B cell (primary cell): ENCODE measurements around the gene SCFD2. TPM values are rescaled to one million over a fixed set of nuclear protein-coding genes. Genes with fewer than 3 reads are reported as not detected.

Experiments
- ATAC-seq: fragments of 200-7000 bp; cut with Tn5 transposase; one replicate; pipeline ENCODE4 v1.10.0; 2021; ENCODE audit warnings: low read depth, mild to moderate bottlenecking, moderate number of reproducible peaks, moderate library complexity
- CTCF ChIA-PET: fragments of 350-600 bp; sonication (Branson Sonifier 250); formaldehyde crosslinking; loops from one replicate; lab custom pipeline; 2021; ENCODE audit warnings: antibody characterized with exemption, inconsistent platforms; lab: Charles Lee
- POLR2A ChIA-PET: fragments of 350-600 bp; sonication (Branson Sonifier 250); formaldehyde crosslinking; loops from one replicate; lab custom pipeline; 2021; ENCODE audit warnings: antibody characterized with exemption; lab: Charles Lee
- DNase-seq: peaks from one replicate; pipeline ENCODE4 v3.0.0; 2013
- H2AFZ ChIP-seq: 2 replicates; pipeline ENCODE4 v1.6.1; 2012; ENCODE audit warnings: mild to moderate bottlenecking, low read depth, low read length; ENCODE audit not compliant: insufficient read depth, poor library complexity, severe bottlenecking
- H3K27ac ChIP-seq, 2 donors: 1 replicate in 1 of 2; 2 replicates in 1 of 2; pipeline ENCODE4 v1.5.1; 2012 to 2013; ENCODE audit warnings: low read length in 2 of 2, mild to moderate bottlenecking in 2 of 2, moderate library complexity in 1 of 2
- H3K27me3 ChIP-seq, 4 experiments: fragments of 200-600 bp in 1 of 4; sonication (generic) in 1 of 4; replicated peaks in 1 of 4; 1 replicate in 2 of 4; 2 replicates in 2 of 4; pipeline versions ENCODE4 v1.6.1 to v1.7.0; 2013 to 2016; ENCODE audit warnings: low read length in 3 of 4, mild to moderate bottlenecking in 2 of 4, mixed read lengths in 1 of 4, moderate library complexity in 1 of 4; ENCODE audit not compliant: insufficient read depth in 4 of 4, control insufficient read depth in 3 of 4; ENCODE audit errors: control extremely low read depth in 1 of 4
- H3K36me3 ChIP-seq, 2 experiments: replicated peaks in 1 of 2; 1 replicate in 1 of 2; 2 replicates in 1 of 2; pipeline versions ENCODE4 v1.6.1 to v1.7.1; 2013; ENCODE audit warnings: low read length in 1 of 2; ENCODE audit not compliant: insufficient read depth in 2 of 2, control insufficient read depth in 1 of 2; ENCODE audit errors: control extremely low read depth in 1 of 2, extremely low read depth in 1 of 2
- H3K4me1 ChIP-seq, 2 donors: fragments of 200-600 bp in 1 of 2; sonication (generic) in 1 of 2; 1 replicate in 1 of 2; 2 replicates in 1 of 2; pipeline versions ENCODE4 v1.5.1 to v1.6.1; 2013 to 2017; ENCODE audit warnings: low read length in 2 of 2; ENCODE audit not compliant: control insufficient read depth in 2 of 2, insufficient read depth in 2 of 2
- H3K4me2 ChIP-seq: replicated peaks from 2 replicates; pipeline ENCODE3; 2012; ENCODE audit warnings: mild to moderate bottlenecking, low read depth, low read length; ENCODE audit not compliant: poor library complexity, severe bottlenecking
- H3K4me3 ChIP-seq, 5 experiments: fragments of 200-600 bp in 1 of 5; sonication (generic) in 1 of 5; 1 replicate in 3 of 5; 2 replicates in 2 of 5; pipeline versions ENCODE4 v1.5.1 to v1.7.0; 2011 to 2016; ENCODE audit warnings: low read length in 4 of 5, mild to moderate bottlenecking in 4 of 5, low read depth in 2 of 5, control low read depth in 1 of 5, moderate library complexity in 1 of 5; ENCODE audit not compliant: insufficient read depth in 1 of 5; ENCODE audit errors: control extremely low read depth in 1 of 5, extremely low read depth in 1 of 5
- H3K79me2 ChIP-seq: fragments of 200-600 bp; sonication (generic); one replicate; pipeline ENCODE4 v1.6.0; 2016; ENCODE audit warnings: low read length; ENCODE audit not compliant: control insufficient read depth, insufficient read depth
- H3K9ac ChIP-seq: fragments of 200-600 bp; sonication (generic); 2 replicates; pipeline ENCODE4 v1.6.1; 2017; ENCODE audit warnings: mild to moderate bottlenecking, low read length, moderate library complexity
- H3K9me3 ChIP-seq, 3 donors: one replicate each; pipeline versions ENCODE4 v1.6.1 to v1.7.1; 2013; ENCODE audit warnings: low read length in 2 of 3; ENCODE audit not compliant: control insufficient read depth in 2 of 3, insufficient read depth in 1 of 3; ENCODE audit errors: control extremely low read depth in 1 of 3
- H4K20me1 ChIP-seq: 2 replicates; pipeline ENCODE4 v1.6.0; 2012; ENCODE audit warnings: mild to moderate bottlenecking, low read length; ENCODE audit not compliant: insufficient read depth, control insufficient read depth, poor library complexity, severe bottlenecking
- H3K27ac Mint-ChIP-seq: one replicate; pipeline ENCODE4 v1.8.0; 2021; ENCODE audit warnings: mixed read lengths
- H3K27me3 Mint-ChIP-seq: one replicate; pipeline ENCODE4 v1.8.0; 2021; ENCODE audit warnings: mixed read lengths
- H3K4me1 Mint-ChIP-seq: one replicate; pipeline ENCODE4 v1.8.0; 2021; ENCODE audit warnings: mixed read lengths
- H3K4me3 Mint-ChIP-seq: one replicate; pipeline ENCODE4 v1.8.0; 2021; ENCODE audit warnings: mixed read lengths
- H3K9me3 Mint-ChIP-seq: one replicate; pipeline ENCODE4 v1.8.0; 2022; ENCODE audit warnings: mixed read lengths; ENCODE audit not compliant: insufficient read depth
- CTCF ChIP-seq: fragments of 200-600 bp; IDR thresholded peaks from one replicate; pipeline ENCODE4 v1.8.0; 2022; ENCODE audit warnings: antibody characterized with exemption, mild to moderate bottlenecking
- EZH2 ChIP-seq: IDR thresholded peaks from 2 replicates; pipeline ENCODE4 v1.6.1; 2012; ENCODE audit warnings: borderline replicate concordance, low read depth, mild to moderate bottlenecking, moderate library complexity, low read length; ENCODE audit not compliant: insufficient read depth, poor library complexity, severe bottlenecking
- WGBS: methylation state at CpG from one replicate; pipeline ENCODE4 v1.1.5; 2013; ENCODE audit warnings: missing lambda C conversion rate; ENCODE audit not compliant: insufficient coverage; 5-methylcytosine and 5-hydroxymethylcytosine counted together
- intact Hi-C: fragments of 100-400 bp; cut with micrococcal nuclease; formaldehyde crosslinking; loops from one replicate; pipeline ENCODE4 v1.10.0; 2022
- polyA plus RNA-seq: library from polyadenylated mRNA; depleted of rRNA; stranded (reverse); fragments of >200 nt; gene quantifications from 2 replicates; pipeline ENCODE4 v1.2.3, GENCODE V29; 2012
- total RNA-seq, 2 donors: library from RNA; stranded (reverse); fragments of 120-200 nt in 1 of 2; gene quantifications; 1 replicate in 1 of 2; 2 replicates in 1 of 2; pipeline versions ENCODE4 v1.2.3 to v1.2.4, GENCODE V29; 2013 to 2022

SCFD2 gene
- total and polyA plus RNA-seq, 2 donors (not counting 1 experiment from before 2014, with no cell fraction given) = 12.8 to 20.4 TPM

- Histone ChIP-seq H3K4me2 (no peak overlapping the region), H3K79me2 (no peaks in the 10 kb centered on the region), H4K20me1 (no peaks in the 10 kb centered on the region), H2AFZ (no peak overlapping the region), H3K9ac (no peak overlapping the region), H3K27me3 (no peaks in the 10 kb centered on the region), H3K36me3 (no peaks in the 10 kb centered on the region), H3K4me1 (no peaks in the 10 kb centered on the region), H3K27ac (no peak overlapping the region), H3K4me3 (no peak overlapping the region), H3K9me3 (no peaks in the 10 kb centered on the region)
- ChIA-PET CTCF (interaction anchor here (1.0 to 1.2 kb wide), 3 partner anchors 8 to 432 kb away, joined by 3 read pairs; no protein-coding TSS in a partner anchor), POLR2A (no interaction called here)
- TF ChIP-seq EZH2 (no peak), CTCF (no peak)
- no peaks in the 10 kb centered on the region for H3K27me3 Mint-ChIP-seq
- intact Hi-C loops = no loop called here
- H3K9me3 Mint-ChIP-seq = no peaks in the 10 kb centered on the region
- DNase-seq = no peak
- H3K4me1 Mint-ChIP-seq = no peaks in the 10 kb centered on the region
- H3K4me3 Mint-ChIP-seq = no peak overlapping the region
- no peak for ATAC-seq
- H3K27ac Mint-ChIP-seq = no peak overlapping the region
- whole genome bisulfite sequencing = no CpG with 5 or more reads among the region's 1 CpG
These were observed 388.6 kb downstream of the SCFD2 start for GRCh38 chr4:52977252-52977651.

DNA sequence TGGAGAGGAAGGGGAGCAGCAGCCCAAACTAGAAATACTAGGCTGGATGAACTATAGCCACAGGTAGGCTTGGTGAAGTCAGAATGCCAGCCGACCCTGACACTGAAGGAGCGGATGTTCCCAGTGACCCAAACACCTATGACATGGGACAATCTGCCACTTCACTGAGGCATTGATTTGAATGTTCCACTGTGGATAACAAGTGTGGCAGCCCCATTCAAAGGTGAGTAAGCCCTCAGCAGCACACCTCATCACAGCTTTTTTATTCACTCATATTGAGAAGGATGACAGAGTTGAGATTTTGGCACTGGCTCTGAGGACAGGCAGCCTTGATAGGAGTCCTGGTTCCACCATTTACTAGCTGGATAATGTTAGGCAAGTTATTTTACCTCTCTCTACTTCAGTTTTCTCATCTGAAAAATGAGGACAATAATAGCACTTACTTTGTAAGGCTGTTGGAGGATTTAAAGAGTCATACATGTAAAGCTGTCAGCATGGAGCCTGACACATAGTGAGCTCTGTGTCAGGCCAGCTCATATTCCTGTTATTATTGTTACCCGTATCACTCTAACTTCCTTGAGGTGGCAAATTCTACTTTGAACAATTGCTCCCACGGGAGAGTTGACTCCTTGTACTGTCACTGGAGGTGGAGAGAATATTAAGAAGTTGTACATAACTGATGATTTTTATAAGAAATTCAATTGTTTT, 389.2 kb downstream of the SCFD2 start:
- POLR2A ChIA-PET = no interaction called here
- no peak overlapping the region for H3K4me2 ChIP-seq
- no peaks in the 10 kb centered on the region for H3K27me3 Mint-ChIP-seq
- no peaks in the 10 kb centered on the region for H3K9me3 ChIP-seq
- H3K36me3 ChIP-seq = no peaks in the 10 kb centered on the region
- H3K27ac Mint-ChIP-seq = no peak overlapping the region
- DNase-seq (no peak), ATAC-seq (no peak)
- TF ChIP-seq EZH2 = no peak
- no peak for TF ChIP-seq CTCF
- no peaks in the 10 kb centered on the region for H3K27me3 ChIP-seq
- no peak overlapping the region for H3K4me3 Mint-ChIP-seq
- CTCF ChIA-PET = interaction anchor here (1.0 to 1.2 kb wide), 2 partner anchors 8 to 432 kb away, joined by 3 read pairs; no protein-coding TSS in a partner anchor
- no peak overlapping the region for H3K9ac ChIP-seq
- WGBS = 90% methylated on average over 2 of the region's 4 CpGs
- no peaks in the 10 kb centered on the region for H3K4me1 ChIP-seq
- no peak overlapping the region for H2AFZ ChIP-seq
- H3K79me2 ChIP-seq = no peaks in the 10 kb centered on the region
- no peak overlapping the region for H3K27ac ChIP-seq
- no peaks in the 10 kb centered on the region for H3K9me3 Mint-ChIP-seq
- H3K4me1 Mint-ChIP-seq = no peaks in the 10 kb centered on the region
- no peaks in the 10 kb centered on the region for H4K20me1 ChIP-seq
- H3K4me3 ChIP-seq = no peak overlapping the region
- intact Hi-C loops = no loop called here
